HPDE6-E6E7 (cell line): ENCODE results near the gene SPECC1.
"Not testable (repeated sequence)": the region's sequence is repeated elsewhere in the genome, so short reads cannot be mapped to it uniquely, and the experiment has no call there.

Experiments used
- DNase-seq: peaks from one replicate; pipeline ENCODE4 v3.0.0; 2011; ENCODE audit warnings: missing footprints; ENCODE audit errors: extremely low spot score

Gene SPECC1

GRCh38 chr17:20010936-20011335 is 1.8 kb downstream of the SPECC1 start:
- no peak for DNase-seq

- DNase-seq: no peak
These were observed 2.9 kb downstream of the SPECC1 start for GRCh38 chr17:20012017-20012536.

- DNase-seq: not testable (repeated sequence)
These were observed 7.4 kb downstream of the SPECC1 start for GRCh38 chr17:20016475-20016992.

- no peak for DNase-seq
These were observed 13.5 kb downstream of the SPECC1 start for GRCh38 chr17:20022701-20023100.

- DNase-seq: no peak
These were observed 17.8 kb downstream of the SPECC1 start for GRCh38 chr17:20026960-20027359.

GRCh38 chr17:20028443-20028842 is 19.3 kb downstream of the SPECC1 start:
- DNase-seq: no peak

- no peak for DNase-seq
These were observed 23.5 kb downstream of the SPECC1 start for GRCh38 chr17:20032636-20033035.

GRCh38 chr17:20033415-20033814 is 24.3 kb downstream of the SPECC1 start:
- DNase-seq: no peak

GRCh38 chr17:20035501-20035900 is 26.3 kb downstream of the SPECC1 start:
- DNase-seq: no peak

GRCh38 chr17:20037286-20037685 is 28.1 kb downstream of the SPECC1 start:
- not testable (repeated sequence) for DNase-seq

GRCh38 chr17:20039037-20039436 is 29.9 kb downstream of the SPECC1 start:
- no peak for DNase-seq

GRCh38 chr17:20040216-20040615 is 31.1 kb downstream of the SPECC1 start:
- no peak for DNase-seq

GRCh38 chr17:20043021-20043420 is 33.9 kb downstream of the SPECC1 start:
- no peak for DNase-seq

GRCh38 chr17:20045476-20045875 is 36.3 kb downstream of the SPECC1 start:
- DNase-seq: no peak

GRCh38 chr17:20046629-20047028 is 37.5 kb downstream of the SPECC1 start:
- DNase-seq: no peak

GRCh38 chr17:20051624-20052023 is 42.5 kb downstream of the SPECC1 start:
- no peak for DNase-seq

GRCh38 chr17:20053361-20053964 is 44.3 kb downstream of the SPECC1 start:
- DNase-seq: no peak

GRCh38 chr17:20059728-20060188 is 50.6 kb downstream of the SPECC1 start:
- no peak for DNase-seq

GRCh38 chr17:20063665-20064648 is 54.8 kb downstream of the SPECC1 start:
- DNase-seq: peak; percentile 57

GRCh38 chr17:20066253-20066652 is 57.1 kb downstream of the SPECC1 start:
- DNase-seq: peak; percentile 45

GRCh38 chr17:20067711-20068110 is 58.6 kb downstream of the SPECC1 start:
- DNase-seq: no peak

GRCh38 chr17:20068445-20068844 is 59.3 kb downstream of the SPECC1 start:
- DNase-seq: no peak
